ENCODE results near the gene KNSTRN. TPM values are rescaled to one million over a fixed set of nuclear protein-coding genes. Genes with fewer than 3 reads are reported as not detected.

Gene KNSTRN
- total and polyA plus RNA-seq, 2 of the 13 experiments (the other 11 are each of a cell fraction or from before 2014, with no cell fraction given): 20.3 to 62.3 TPM

GRCh38 chr15:40386480-40386879 lies 4.0 kb downstream of the KNSTRN start (continued):
- TF ChIP-seq REST (IDR thresholded peaks at IDR 0.05; ENCODE audit: borderline replicate concordance in 1 of 2, low read depth in 1 of 2, low read length in 2 of 2) (no peak), ZNF800 (CRISPR knock-in tag; IDR thresholded peaks at IDR 0.05) (no peak), SOX6 (IDR thresholded peaks at IDR 0.05) (no peak), SOX6 (CRISPR knock-in tag; IDR thresholded peaks at IDR 0.05) (no peak), ZSCAN31 (CRISPR knock-in tag; IDR thresholded peaks at IDR 0.05; ENCODE audit: low read depth) (no peak)

GRCh38 chr15:40388941-40389823 lies 6.7 kb downstream of the KNSTRN start:
- Histone ChIP-seq H3K27ac (ENCODE audit: extremely low read length, insufficient read depth, low read length) (peak overlapping the region; percentile 45), H3K4me1 (ENCODE audit: insufficient read depth, low read length) (peaks cover 11% of the 10 kb centered on the region), H2AFZ (ENCODE audit: low read length) (no peak overlapping the region), H3K4me2 (ENCODE audit: low read depth, low read length) (no peak overlapping the region), H3K9me3 (ENCODE audit: low read length) (no peaks in the 10 kb centered on the region), H3K27me3 (ENCODE audit: control insufficient read depth in 1 of 2, insufficient read depth in 2 of 2, low read length in 2 of 2) (no peaks in the 10 kb centered on the region), H3K79me2 (ENCODE audit: insufficient read depth, low read length) (peaks cover 14% of the 10 kb centered on the region), H4K20me1 (ENCODE audit: insufficient read depth, low read length) (no peaks in the 10 kb centered on the region), H3K36me3 (replicated peaks in 1 of 2; ENCODE audit: control insufficient read depth in 1 of 2, insufficient read depth in 2 of 2, low read length in 2 of 2) (peaks cover 15 to 60% of the 10 kb centered on the region in 2 experiments), H3K4me3 (replicated peaks in 1 of 3; ENCODE audit: insufficient read depth in 1 of 3, low read depth in 2 of 3, low read length in 3 of 3) (no peak overlapping the region), H3K9ac (ENCODE audit: insufficient read depth, low read depth, low read length) (no peak overlapping the region)
- DNase-seq (ENCODE audit: low spot score) (peak; percentile 54), FAIRE-seq (no peak), ATAC-seq (peak; percentile 68)
- no TSS peak for BruUV-seq (replicated peaks)
- in situ Hi-C loops (cut with HindIII; ENCODE audit: extremely low pct_ligation_motif_present, low pct_unique_long_range_greater_than_20kb): no loop called here
- WGBS (ENCODE audit: low lambda C conversion rate): 76% methylated on average over 13 of the region's 13 CpGs
- ChIA-PET CTCF (ENCODE audit: low intra/inter-chr PET ratio, low total read pairs) (no interaction called here), POLR2A (interaction anchor here (1.0 to 2.0 kb wide), 3 partner anchors 10 to 49 kb away, joined by 3 to 11 read pairs (median 4); partner anchors contain the start of genes CCDC9B and IVD)
- intact Hi-C loops (cut with micrococcal nuclease; ENCODE audit: unreplicated experiment): no loop called here
- TF ChIP-seq ZNF740 (CRISPR knock-in tag; IDR thresholded peaks at IDR 0.05): no peak
- TF ChIP-seq ZNF672 (CRISPR knock-in tag; IDR thresholded peaks at IDR 0.05): no peak
- TF ChIP-seq HNRNPLL (IDR thresholded peaks at IDR 0.05; ENCODE audit: low read depth, low read length, poor library complexity, severe bottlenecking): no peak
- peak; percentile 49; the same call in 1 of the 2 replicates for TF ChIP-seq ZNF460 (CRISPR knock-in tag; IDR thresholded peaks at IDR 0.05; ENCODE audit: borderline replicate concordance)
- TF ChIP-seq ZBTB33 (CRISPR knock-in tag; IDR thresholded peaks at IDR 0.05): peak; percentile 60
- TF ChIP-seq ZGPAT (CRISPR knock-in tag; IDR thresholded peaks at IDR 0.05): peak; percentile 24; the same call in 1 of the 2 replicates
